CD8-positive, alpha-beta memory T cell (primary cell): ENCODE data around the gene SIDT2. TPM values are rescaled to one million over a fixed set of nuclear protein-coding genes. Genes with fewer than 3 reads are reported as not detected.
"Not testable (repeated sequence)": the region's sequence is repeated elsewhere in the genome, so short reads cannot be mapped to it uniquely, and the experiment has no call there.

ENCODE experiments used
- CTCF ChIA-PET: fragments of 350-600 bp; sonication (Branson Sonifier 250); formaldehyde crosslinking; loops from one replicate; lab custom pipeline; 2021; ENCODE audit warnings: antibody characterized with exemption; lab: Charles Lee
- POLR2A ChIA-PET: fragments of 350-600 bp; sonication (Branson Sonifier 250); formaldehyde crosslinking; loops from one replicate; lab custom pipeline; 2021; ENCODE audit warnings: antibody characterized with exemption; lab: Charles Lee
- DNase-seq, 5 donors: peaks; one replicate each; pipeline versions ENCODE4 v3.0.0 to v3.0.0-alpha.2; 2020 to 2022; ENCODE audit warnings: mixed read lengths in 1 of 5
- H3K27ac ChIP-seq: one replicate; pipeline ENCODE4 v1.7.0; 2013; ENCODE audit warnings: low read depth, mild to moderate bottlenecking, low read length, moderate library complexity
- H3K27me3 ChIP-seq: 2 replicates; pipeline ENCODE4 v1.7.0; 2013; ENCODE audit warnings: low read length, mild to moderate bottlenecking; ENCODE audit not compliant: insufficient read depth, poor library complexity, severe bottlenecking
- H3K36me3 ChIP-seq: 2 replicates; pipeline ENCODE4 v1.7.0; 2013; ENCODE audit warnings: mild to moderate bottlenecking, low read length, moderate library complexity; ENCODE audit not compliant: insufficient read depth
- H3K4me1 ChIP-seq: 2 replicates; pipeline ENCODE4 v1.7.0; 2013; ENCODE audit warnings: mild to moderate bottlenecking, low read length, moderate library complexity; ENCODE audit not compliant: insufficient read depth
- H3K4me3 ChIP-seq: 2 replicates; pipeline ENCODE4 v1.7.0; 2013; ENCODE audit warnings: mild to moderate bottlenecking, low read length
- H3K9me3 ChIP-seq: 2 replicates; pipeline ENCODE4 v1.7.0; 2013; ENCODE audit warnings: mild to moderate bottlenecking, low read length
- H3K27ac Mint-ChIP-seq, 8 donors: one replicate each; pipeline ENCODE4 v1.8.0; 2020 to 2021; ENCODE audit warnings: mixed read lengths in 8 of 8, mild to moderate bottlenecking in 6 of 8, inconsistent platforms in 3 of 8, moderate library complexity in 3 of 8
- H3K27me3 Mint-ChIP-seq, 2 donors: one replicate each; pipeline ENCODE4 v1.8.0; 2020 to 2021; ENCODE audit warnings: mixed read lengths in 2 of 2, mild to moderate bottlenecking in 1 of 2, moderate library complexity in 1 of 2
- H3K36me3 Mint-ChIP-seq, 3 donors: one replicate each; pipeline ENCODE4 v1.8.0; 2020 to 2021; ENCODE audit warnings: mixed read lengths in 3 of 3, inconsistent platforms in 1 of 3, mild to moderate bottlenecking in 1 of 3
- H3K4me1 Mint-ChIP-seq, 3 donors: one replicate each; pipeline ENCODE4 v1.8.0; 2020 to 2021; ENCODE audit warnings: mixed read lengths in 3 of 3, inconsistent platforms in 1 of 3, mild to moderate bottlenecking in 1 of 3
- H3K4me3 Mint-ChIP-seq, 7 donors: one replicate each; pipeline ENCODE4 v1.8.0; 2020 to 2021; ENCODE audit warnings: mixed read lengths in 7 of 7, mild to moderate bottlenecking in 6 of 7, moderate library complexity in 4 of 7, inconsistent platforms in 2 of 7
- H3K9me3 Mint-ChIP-seq, 5 donors: one replicate each; pipeline ENCODE4 v1.8.0; 2020 to 2022; ENCODE audit warnings: mixed read lengths in 5 of 5, mild to moderate bottlenecking in 3 of 5, moderate library complexity in 2 of 5, inconsistent platforms in 1 of 5
- polyA plus RNA-seq: library from polyadenylated mRNA; unstranded; fragments of 300-500 nt; fragmentation: Illumina TruSeq; gene quantifications from one replicate; pipeline ENCODE4 v1.2.3, GENCODE V29; 2021
- total RNA-seq, 2 experiments: library from RNA; stranded (reverse); gene quantifications; one replicate each; pipeline ENCODE4 v1.2.3, GENCODE V29; 2021

SIDT2 gene
- total RNA-seq (10 to 100 TPM; 13.8 to 14.9 TPM), polyA plus RNA-seq (2.0 TPM)

GRCh38 chr11:117178210-117179034 is at the start of gene SIDT2:
Gene SIDT2 (plus strand): TSS chr11:117178743. CDS start chr11:117179264, 521 bp downstream.
- no peaks in the 10 kb centered on the region for H3K27me3 Mint-ChIP-seq
- DNase-seq = peak; percentile 83 to 92 (median 84)
- Histone ChIP-seq H3K27me3 (no peaks in the 10 kb centered on the region), H3K4me1 (peaks cover 29% of the 10 kb centered on the region), H3K4me3 (peak within 1 kb of the TSS; percentile 81), H3K9me3 (no peaks in the 10 kb centered on the region), H3K27ac (peak within 1 kb of the TSS; percentile 76), H3K36me3 (peaks cover 9% of the 10 kb centered on the region)
- H3K4me1 Mint-ChIP-seq = peaks cover 29 to 36% (median 36%) of the 10 kb centered on the region in 3 donors
- H3K36me3 Mint-ChIP-seq = peaks cover 0 to 15% (median 0%) of the 10 kb centered on the region in 3 donors
- ChIA-PET POLR2A (interaction anchor here (0.6 to 3.1 kb wide), 8 partner anchors 12 to 1924 kb away, joined by 3 to 21 read pairs (median 4); partner anchors contain the start of genes CEP164, PAFAH1B2, PCSK7 and RNF214), CTCF (interaction anchor here (0.8 to 6.1 kb wide), 10 partner anchors 9 to 73 kb away, joined by 3 to 33 read pairs (median 3); partner anchors contain the start of gene RNF214)
- H3K9me3 Mint-ChIP-seq = no peaks in the 10 kb centered on the region
- H3K27ac Mint-ChIP-seq = peak within 1 kb of the TSS; percentile 93 to 99 (median 96)
- H3K4me3 Mint-ChIP-seq = peak within 1 kb of the TSS; percentile 94 to 100 (median 95)

GRCh38 chr11:117130396-117130795 is 48.1 kb upstream of the SIDT2 start:
- H3K4me3 ChIP-seq, H3K27me3 Mint-ChIP-seq, H3K4me1 ChIP-seq, H3K9me3 Mint-ChIP-seq, H3K36me3 Mint-ChIP-seq, H3K4me3 Mint-ChIP-seq, POLR2A ChIA-PET, H3K27ac Mint-ChIP-seq, CTCF ChIA-PET, H3K36me3 ChIP-seq, H3K27ac ChIP-seq, DNase-seq, H3K9me3 ChIP-seq, H3K27me3 ChIP-seq: not testable (repeated sequence)
- H3K4me1 Mint-ChIP-seq = peaks cover 0 to 11% (median 0%) of the 10 kb centered on the region in 3 donors

- CTCF ChIA-PET = no interaction called here
- no peaks in the 10 kb centered on the region for H3K9me3 ChIP-seq
- POLR2A ChIA-PET = no interaction called here
- H3K4me3 ChIP-seq = no peak overlapping the region
- no peak overlapping the region for H3K27ac Mint-ChIP-seq
- H3K27ac ChIP-seq = no peak overlapping the region
- no peaks in the 10 kb centered on the region for H3K9me3 Mint-ChIP-seq
- H3K27me3 Mint-ChIP-seq = peaks cover 0 to 3% of the 10 kb centered on the region in 2 donors
- DNase-seq = no peak
- H3K4me1 Mint-ChIP-seq = peaks cover 0 to 11% (median 0%) of the 10 kb centered on the region in 3 donors
- peaks cover 0 to 2% (median 0%) of the 10 kb centered on the region in 3 donors for H3K36me3 Mint-ChIP-seq
- no peaks in the 10 kb centered on the region for H3K4me1 ChIP-seq
- no peaks in the 10 kb centered on the region for H3K27me3 ChIP-seq
- H3K4me3 Mint-ChIP-seq = no peak overlapping the region
- no peaks in the 10 kb centered on the region for H3K36me3 ChIP-seq
Observed at GRCh38 chr11:117130879-117131278, 47.7 kb upstream of the SIDT2 start.

DNA sequence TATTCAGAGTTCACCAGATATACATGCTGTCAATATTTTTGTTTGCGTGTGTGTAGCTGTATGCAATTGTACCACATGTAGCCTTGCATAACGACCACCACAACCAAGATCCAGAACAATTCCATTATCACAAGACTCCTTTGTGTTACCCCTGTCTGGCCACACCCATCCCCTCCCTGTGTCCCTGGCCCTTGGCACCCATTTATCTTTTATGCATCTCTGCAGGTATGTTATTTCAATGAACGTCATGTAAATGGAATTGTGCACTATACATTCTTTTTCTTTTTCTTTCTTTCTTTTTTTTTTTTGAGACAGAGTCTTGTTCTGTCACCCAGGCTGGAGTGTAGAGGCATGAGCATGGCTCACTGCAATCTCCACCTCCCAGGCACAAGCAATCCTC is 44.1 kb upstream of the SIDT2 start:
- POLR2A ChIA-PET = no interaction called here
- DNase-seq = no peak
- H3K4me3 Mint-ChIP-seq = no peak overlapping the region

GRCh38 chr11:117134979-117135378 is 43.6 kb upstream of the SIDT2 start:
- H3K4me3 ChIP-seq, CTCF ChIA-PET, H3K27ac ChIP-seq, H3K9me3 Mint-ChIP-seq, H3K27ac Mint-ChIP-seq, H3K4me1 ChIP-seq, H3K4me3 Mint-ChIP-seq, H3K4me1 Mint-ChIP-seq, H3K36me3 Mint-ChIP-seq, H3K27me3 ChIP-seq, H3K36me3 ChIP-seq, POLR2A ChIA-PET, H3K27me3 Mint-ChIP-seq, DNase-seq, H3K9me3 ChIP-seq: not testable (repeated sequence)

More for the DNA sequence above, 44.1 kb upstream of the SIDT2 start:
- H3K36me3 Mint-ChIP-seq = peaks cover 0 to 2% (median 0%) of the 10 kb centered on the region in 3 donors
- no peaks in the 10 kb centered on the region for H3K27me3 ChIP-seq
- peaks cover 0 to 7% of the 10 kb centered on the region in 2 donors for H3K27me3 Mint-ChIP-seq
- no peaks in the 10 kb centered on the region for H3K4me1 ChIP-seq
- no peak overlapping the region for H3K27ac ChIP-seq
- no peaks in the 10 kb centered on the region for H3K9me3 Mint-ChIP-seq
- H3K4me3 ChIP-seq = no peak overlapping the region
- no peak overlapping the region for H3K27ac Mint-ChIP-seq
- H3K9me3 ChIP-seq = no peaks in the 10 kb centered on the region
- H3K4me1 Mint-ChIP-seq = peaks cover 0 to 4% (median 0%) of the 10 kb centered on the region in 3 donors
- no peaks in the 10 kb centered on the region for H3K36me3 ChIP-seq
- CTCF ChIA-PET = interaction anchor here (1.3 kb wide), 1 partner anchor 393 kb away, joined by 3 read pairs; no protein-coding TSS in a partner anchor

DNA sequence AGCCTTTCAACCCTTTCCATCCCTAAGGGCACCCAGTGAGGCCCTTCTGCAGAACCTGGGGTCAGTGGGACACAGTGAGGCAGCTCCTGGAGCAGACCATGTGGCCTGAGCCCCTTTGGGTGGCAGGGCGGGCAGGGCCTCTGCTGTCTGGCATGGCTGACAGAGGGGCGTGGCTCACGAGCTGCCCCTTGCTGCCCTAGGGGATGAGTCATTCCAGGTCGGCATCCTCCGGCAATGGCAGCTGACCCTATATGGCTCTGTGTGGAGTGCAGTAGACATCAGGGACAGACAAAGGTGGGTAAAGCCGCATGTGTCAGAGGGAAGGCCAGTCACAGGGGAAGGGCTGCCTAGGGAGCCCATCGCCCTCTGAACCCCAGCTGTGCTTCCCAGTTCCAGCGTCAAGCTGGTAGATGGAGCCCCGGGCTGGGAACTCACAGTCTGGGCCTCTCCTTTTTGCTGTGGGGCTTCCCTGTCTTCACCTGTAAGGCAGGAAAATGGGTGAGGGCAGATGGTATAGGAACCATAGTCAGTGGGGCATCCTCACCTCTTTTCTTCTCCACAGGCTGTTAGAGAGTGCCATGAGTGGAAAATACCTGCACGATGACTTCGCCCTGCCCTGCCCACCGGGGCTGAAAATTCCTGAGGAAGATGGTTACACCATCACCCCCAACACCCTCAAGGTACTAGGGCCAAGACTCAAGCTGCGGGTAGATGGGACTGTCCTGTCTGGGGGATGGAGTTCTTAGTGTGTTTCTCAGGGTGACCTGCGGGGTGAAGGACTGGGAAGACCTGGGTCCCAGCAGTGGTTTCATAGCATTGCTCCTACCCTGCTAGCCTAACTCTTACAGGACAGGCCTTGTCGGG is 41.1 kb upstream of the SIDT2 start:
- POLR2A ChIA-PET, H3K4me3 Mint-ChIP-seq, H3K9me3 Mint-ChIP-seq, H3K9me3 ChIP-seq, H3K4me1 ChIP-seq, H3K4me1 Mint-ChIP-seq, H3K36me3 ChIP-seq, H3K27ac Mint-ChIP-seq, CTCF ChIA-PET, H3K27ac ChIP-seq, H3K36me3 Mint-ChIP-seq, H3K27me3 ChIP-seq, H3K4me3 ChIP-seq, DNase-seq: not testable (repeated sequence)
- H3K27me3 Mint-ChIP-seq = peaks cover 13 to 15% of the 10 kb centered on the region in 2 donors

DNA sequence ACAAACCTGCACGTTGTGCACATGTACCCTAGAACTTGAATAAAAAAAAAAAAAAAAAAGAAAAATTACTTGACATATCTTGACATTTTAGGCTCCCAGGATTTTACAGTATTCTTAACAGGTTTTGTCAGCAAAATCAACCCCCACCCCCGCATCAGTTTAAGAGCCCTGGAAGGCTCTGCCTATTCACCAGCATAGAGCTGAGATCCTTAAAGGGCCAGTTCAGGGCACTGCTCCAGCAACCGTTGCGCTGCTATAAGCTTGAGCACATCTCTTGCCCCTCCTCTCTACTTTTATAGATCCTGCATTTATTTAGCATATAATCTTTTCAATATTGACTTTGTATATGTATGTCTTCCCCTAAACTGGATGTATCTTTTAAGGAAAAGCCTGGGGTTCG is 35.2 kb upstream of the SIDT2 start:
- peaks cover 37 to 51% (median 46%) of the 10 kb centered on the region in 3 donors for H3K4me1 Mint-ChIP-seq
- peak overlapping the region; percentile 88 to 99 (median 96) for H3K27ac Mint-ChIP-seq
- POLR2A ChIA-PET = interaction anchor here (0.7 to 2.8 kb wide), 6 partner anchors 17 to 356 kb away, joined by 4 to 15 read pairs (median 7); partner anchors contain the start of genes SIDT2 and ZPR1
- peaks cover 9 to 15% of the 10 kb centered on the region in 2 donors for H3K27me3 Mint-ChIP-seq
- Histone ChIP-seq H3K27me3 (no peaks in the 10 kb centered on the region), H3K4me1 (peaks cover 31% of the 10 kb centered on the region), H3K9me3 (no peaks in the 10 kb centered on the region), H3K27ac (peak overlapping the region; percentile 80), H3K36me3 (no peaks in the 10 kb centered on the region), H3K4me3 (peak overlapping the region; percentile 98)
- CTCF ChIA-PET = interaction anchor here (0.7 to 2.0 kb wide), 4 partner anchors 17 to 308 kb away, joined by 3 to 8 read pairs (median 6); no protein-coding TSS in a partner anchor
- H3K4me3 Mint-ChIP-seq = peak overlapping the region; percentile 88 to 99 (median 95)
- peaks cover 1 to 36% (median 3%) of the 10 kb centered on the region in 3 donors for H3K36me3 Mint-ChIP-seq
- no peaks in the 10 kb centered on the region for H3K9me3 Mint-ChIP-seq
- DNase-seq = no peak
